Large intestine (tissue), 3 donors: ENCODE results near the gene DZIP1. TPM values are rescaled to one million over a fixed set of nuclear protein-coding genes. Genes with fewer than 3 reads are reported as not detected.

Experiments
- DNase-seq, 2 donors: peaks; one replicate each; pipeline versions ENCODE4 v3.0.0 to v3.0.0-alpha.2; 2013
- H3K27ac ChIP-seq: one replicate; pipeline ENCODE4 v1.5.1; 2013; ENCODE audit warnings: low read length
- H3K27me3 ChIP-seq: 2 replicates; pipeline ENCODE4 v1.6.1; 2013; ENCODE audit warnings: low read length; ENCODE audit not compliant: control insufficient read depth, insufficient read depth
- H3K36me3 ChIP-seq: 2 replicates; pipeline ENCODE4 v1.6.1; 2013; ENCODE audit warnings: low read length; ENCODE audit not compliant: control insufficient read depth, insufficient read depth
- H3K4me1 ChIP-seq: one replicate; pipeline ENCODE4 v1.6.1; 2013; ENCODE audit warnings: low read length; ENCODE audit not compliant: control insufficient read depth, insufficient read depth
- H3K4me3 ChIP-seq: one replicate; pipeline ENCODE4 v1.5.1; 2013; ENCODE audit warnings: low read length
- H3K9me3 ChIP-seq: one replicate; pipeline ENCODE4 v1.6.1; 2013; ENCODE audit warnings: mild to moderate bottlenecking, low read depth, low read length, moderate library complexity; ENCODE audit not compliant: control insufficient read depth
- WGBS: methylation state at CpG from one replicate; pipeline ENCODE4 v1.1.5; 2013; ENCODE audit warnings: low lambda C conversion rate; ENCODE audit not compliant: insufficient coverage; 5-methylcytosine and 5-hydroxymethylcytosine counted together
- polyA plus RNA-seq: library from polyadenylated mRNA; unstranded; fragments of 120-200 nt; gene quantifications from one replicate; pipeline ENCODE4 v1.2.1, GENCODE V29; 2013

DZIP1 gene
- polyA plus RNA-seq, 1 donor, result 16.9 TPM

- no peaks in the 10 kb centered on the region for H3K36me3 ChIP-seq
- H3K9me3 ChIP-seq, result peaks cover 5% of the 10 kb centered on the region
- H3K4me3 ChIP-seq, result no peak overlapping the region
These were observed 2.8 kb upstream of the DZIP1 start for GRCh38 chr13:95647321-95647720.

GRCh38 chr13:95643936-95644598, 439 bp downstream of the DZIP1 start:
- Histone ChIP-seq H3K9me3 (peaks cover 8% of the 10 kb centered on the region), H3K27ac (peak overlapping the region; percentile 27), H3K36me3 (no peaks in the 10 kb centered on the region), H3K4me1 (peaks cover 4% of the 10 kb centered on the region), H3K4me3 (peak overlapping the region; percentile 51), H3K27me3 (peaks cover 36% of the 10 kb centered on the region)
- peak in 1 of 2 donors; percentile 54 for DNase-seq
- no CpG with 5 or more reads among the region's 62 CpGs for WGBS

More at GRCh38 chr13:95647321-95647720, 2.8 kb upstream of the DZIP1 start:
- Histone ChIP-seq H3K27ac (no peak overlapping the region), H3K27me3 (peaks cover 28% of the 10 kb centered on the region), H3K4me1 (peaks cover 4% of the 10 kb centered on the region)
- DNase-seq, result no peak
- WGBS, result 93% methylated on average over 3 of the region's 6 CpGs

DNA sequence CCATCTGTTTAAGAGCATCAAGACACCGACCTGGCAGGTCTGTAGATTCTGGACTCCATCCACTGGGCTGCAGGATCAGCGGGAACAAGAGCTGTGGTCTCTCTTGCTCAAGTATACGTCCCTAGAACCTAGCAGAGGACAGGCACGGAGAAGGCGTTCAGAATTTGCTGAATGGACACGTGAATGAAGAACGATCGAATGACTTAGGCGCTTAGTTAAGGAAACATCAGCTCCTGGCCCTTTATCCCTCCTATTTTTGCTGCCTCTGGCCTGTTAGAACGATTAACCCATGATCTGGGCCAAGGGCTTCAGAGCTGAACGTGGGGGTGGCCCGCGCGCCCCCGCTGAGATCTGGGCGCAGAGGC, 953 bp downstream of the DZIP1 start:
- Histone ChIP-seq H3K27ac (no peak overlapping the region), H3K9me3 (peaks cover 8% of the 10 kb centered on the region), H3K27me3 (peaks cover 36% of the 10 kb centered on the region), H3K4me1 (peaks cover 4% of the 10 kb centered on the region), H3K4me3 (peak overlapping the region; percentile 51), H3K36me3 (no peaks in the 10 kb centered on the region)
- no CpG with 5 or more reads among the region's 16 CpGs for WGBS
- no peak for DNase-seq

DNA sequence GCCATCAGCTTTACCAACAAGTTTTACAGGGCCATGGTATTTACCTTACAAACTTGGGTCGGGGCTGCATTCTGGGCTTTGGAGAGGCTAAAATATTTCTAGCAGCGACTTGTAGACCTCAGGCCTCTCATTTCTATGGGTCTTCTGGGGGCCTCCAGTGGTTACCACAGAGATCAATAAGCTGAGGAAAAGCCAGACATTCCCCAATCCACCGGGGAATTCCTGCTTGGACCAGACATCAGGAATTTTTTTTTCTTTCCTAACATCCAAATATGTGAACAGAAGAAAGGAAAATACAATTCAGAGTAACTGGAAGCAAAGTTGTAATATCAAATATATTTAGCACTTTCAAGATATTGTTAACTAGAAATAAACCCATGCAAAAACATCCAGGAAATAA, 1.5 kb downstream of the DZIP1 start:
- H3K4me3 ChIP-seq, result no peak overlapping the region
- H3K27me3 ChIP-seq, result peaks cover 36% of the 10 kb centered on the region
- H3K9me3 ChIP-seq, result peaks cover 8% of the 10 kb centered on the region
- no peak for DNase-seq
- peaks cover 4% of the 10 kb centered on the region for H3K4me1 ChIP-seq
- no peak overlapping the region for H3K27ac ChIP-seq
- no peaks in the 10 kb centered on the region for H3K36me3 ChIP-seq
- no CpG with 5 or more reads among the region's 3 CpGs for WGBS

DNA sequence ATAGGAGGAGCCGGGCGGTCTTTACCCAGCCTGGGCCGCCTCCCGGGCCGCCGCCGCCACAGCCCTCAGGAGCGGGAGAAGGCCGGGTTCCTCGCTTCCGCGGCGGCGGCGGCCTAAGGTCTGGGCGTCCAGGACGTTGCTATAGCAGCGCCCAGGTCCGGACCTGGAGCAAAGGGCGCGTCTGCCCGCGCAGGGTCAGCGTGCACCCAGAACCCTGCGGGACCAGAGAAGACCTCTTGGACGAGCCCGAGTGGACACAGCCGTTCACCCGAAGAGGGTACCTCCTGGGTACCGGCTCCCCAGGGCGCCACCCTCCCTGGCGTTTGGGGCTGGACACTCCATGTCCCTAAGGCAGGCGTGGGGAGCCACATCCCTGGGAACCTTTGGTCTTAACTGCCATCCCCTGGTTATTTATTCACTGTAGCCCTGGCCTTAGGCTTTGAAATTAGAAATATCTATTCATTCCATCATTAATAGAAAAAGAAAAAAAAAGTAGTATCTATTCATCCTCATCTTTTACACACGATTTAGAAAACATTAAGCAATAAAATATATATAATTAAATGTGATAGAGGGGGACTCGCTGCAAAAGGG, 2.4 kb downstream of the DZIP1 start:
- Histone ChIP-seq H3K9me3 (peaks cover 8% of the 10 kb centered on the region), H3K4me1 (peaks cover 4% of the 10 kb centered on the region), H3K4me3 (peak overlapping the region; percentile 48), H3K27me3 (peaks cover 36% of the 10 kb centered on the region), H3K27ac (no peak overlapping the region), H3K36me3 (no peaks in the 10 kb centered on the region)
- peak; percentile 59 to 73 for DNase-seq
- WGBS, result no CpG with 5 or more reads among the region's 35 CpGs

- DNase-seq, result peak; percentile 17 to 44
- H3K36me3 ChIP-seq, result no peaks in the 10 kb centered on the region
These were observed 3.0 kb downstream of the DZIP1 start for GRCh38 chr13:95641291-95642027.

DNA sequence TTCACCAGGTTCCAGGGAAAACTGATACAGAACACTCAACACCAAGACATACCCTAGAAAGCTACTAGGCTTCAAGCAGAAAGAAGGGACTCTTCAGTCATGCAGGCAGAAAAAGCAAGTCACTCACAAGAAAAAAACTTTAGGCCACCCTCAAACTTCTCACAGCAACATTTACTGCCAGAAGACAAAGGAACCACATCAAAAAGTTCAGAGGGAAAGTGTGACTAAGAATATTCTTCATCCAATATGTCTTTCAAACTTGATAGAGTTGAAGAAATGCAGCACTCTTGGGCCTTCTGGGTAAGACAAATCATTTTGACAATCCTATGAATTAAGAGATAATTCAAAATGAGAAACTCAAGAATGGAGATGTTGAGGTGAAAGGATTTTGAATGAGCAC, 7.7 kb downstream of the DZIP1 start:
- H3K4me3 ChIP-seq, result no peak overlapping the region

More at GRCh38 chr13:95641291-95642027, 3.0 kb downstream of the DZIP1 start:
- Histone ChIP-seq H3K9me3 (peaks cover 8% of the 10 kb centered on the region), H3K27ac (no peak overlapping the region), H3K27me3 (peaks cover 36% of the 10 kb centered on the region), H3K4me3 (peak overlapping the region; percentile 48), H3K4me1 (peaks cover 4% of the 10 kb centered on the region)
- no CpG with 5 or more reads among the region's 58 CpGs for WGBS

GRCh38 chr13:95630593-95630992, 13.9 kb downstream of the DZIP1 start:
- Histone ChIP-seq H3K27me3 (peaks cover 2% of the 10 kb centered on the region), H3K27ac (no peak overlapping the region), H3K4me3 (no peak overlapping the region), H3K9me3 (peaks cover 4% of the 10 kb centered on the region), H3K36me3 (peaks cover 22% of the 10 kb centered on the region), H3K4me1 (no peaks in the 10 kb centered on the region)
- WGBS, result 80% methylated on average over 2 of the region's 3 CpGs
- DNase-seq, result no peak

More for the DNA sequence above, 7.7 kb downstream of the DZIP1 start:
- DNase-seq, result no peak
- Histone ChIP-seq H3K4me1 (no peaks in the 10 kb centered on the region), H3K27me3 (peaks cover 5% of the 10 kb centered on the region), H3K36me3 (peaks cover 8% of the 10 kb centered on the region), H3K27ac (no peak overlapping the region), H3K9me3 (peaks cover 2% of the 10 kb centered on the region)

- no peak overlapping the region for H3K27ac ChIP-seq
- no peak overlapping the region for H3K4me3 ChIP-seq
- DNase-seq, result no peak
- 100% methylated on average over 1 of the region's 4 CpGs for WGBS
- no peaks in the 10 kb centered on the region for H3K4me1 ChIP-seq
- H3K9me3 ChIP-seq, result peaks cover 4% of the 10 kb centered on the region
- peaks cover 20% of the 10 kb centered on the region for H3K36me3 ChIP-seq
- H3K27me3 ChIP-seq, result peaks cover 2% of the 10 kb centered on the region
These were observed 15.4 kb downstream of the DZIP1 start for GRCh38 chr13:95629071-95629470.

- Histone ChIP-seq H3K9me3 (peaks cover 4% of the 10 kb centered on the region), H3K4me1 (no peaks in the 10 kb centered on the region), H3K36me3 (peaks cover 20% of the 10 kb centered on the region), H3K4me3 (no peak overlapping the region), H3K27ac (no peak overlapping the region), H3K27me3 (no peaks in the 10 kb centered on the region)
- no CpG with 5 or more reads among the region's 1 CpG for WGBS
- DNase-seq, result no peak
These were observed 16.0 kb downstream of the DZIP1 start for GRCh38 chr13:95628488-95628887.
